Effector memory CD8-positive, alpha-beta T cell (primary cell): ENCODE measurements around the gene ALX4.

Source experiments
- ATAC-seq: fragments of 150-1000 bp; cut with Tn5 transposase; replicated peaks from 2 replicates; pipeline ENCODE4 v1.10.0; 2021; ENCODE audit warnings: mild to moderate bottlenecking, moderate library complexity
- DNase-seq, 3 experiments: peaks; one replicate each; pipeline ENCODE4 v3.0.0; 2021
- H3K27ac Mint-ChIP-seq, 2 donors: one replicate each; pipeline ENCODE4 v1.8.0; 2022; ENCODE audit warnings: mild to moderate bottlenecking in 2 of 2, mixed read lengths in 2 of 2, moderate library complexity in 2 of 2
- H3K27me3 Mint-ChIP-seq, 2 donors: one replicate each; pipeline ENCODE4 v1.8.0; 2022; ENCODE audit warnings: mixed read lengths in 2 of 2
- H3K36me3 Mint-ChIP-seq: one replicate; pipeline ENCODE4 v1.8.0; 2022; ENCODE audit warnings: mild to moderate bottlenecking, moderate library complexity, mixed read lengths; ENCODE audit not compliant: insufficient read depth
- H3K4me1 Mint-ChIP-seq, 2 donors: one replicate each; pipeline ENCODE4 v1.8.0; 2022; ENCODE audit warnings: low read depth in 2 of 2, mixed read lengths in 2 of 2
- H3K4me3 Mint-ChIP-seq, 2 donors: one replicate each; pipeline ENCODE4 v1.8.0; 2022; ENCODE audit warnings: mild to moderate bottlenecking in 2 of 2, mixed read lengths in 2 of 2, moderate library complexity in 2 of 2
- H3K9me3 Mint-ChIP-seq, 2 donors: one replicate each; pipeline ENCODE4 v1.8.0; 2022; ENCODE audit warnings: mixed read lengths in 2 of 2

Gene ALX4

DNA sequence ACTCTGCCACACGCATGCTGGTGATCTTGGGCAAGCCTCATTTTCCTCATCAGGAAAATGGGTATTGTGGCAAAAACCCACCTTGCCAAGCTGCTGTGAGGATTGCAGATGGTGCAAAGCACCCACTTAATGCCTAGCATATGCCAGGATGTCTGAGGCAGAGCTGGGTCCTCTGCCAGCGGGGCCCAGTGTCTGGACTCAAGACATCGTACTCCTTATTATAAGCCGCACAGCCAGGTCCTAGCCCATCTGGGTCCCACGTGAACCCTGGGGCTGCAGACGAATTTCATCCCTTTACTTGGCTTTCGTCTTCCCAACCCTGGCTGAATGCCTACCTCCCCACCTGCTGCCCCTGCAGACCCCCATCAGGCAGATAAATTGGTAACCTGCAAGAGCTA is 34.5 kb upstream of the ALX4 start:
- Mint-ChIP-seq H3K4me3 (no peak overlapping the region), H3K9me3 (no peaks in the 10 kb centered on the region), H3K4me1 (no peaks in the 10 kb centered on the region), H3K36me3 (no peaks in the 10 kb centered on the region), H3K27ac (no peak overlapping the region), H3K27me3 (peaks cover 18 to 78% of the 10 kb centered on the region in 2 donors)
- DNase-seq (no peak), ATAC-seq (no peak)

DNA sequence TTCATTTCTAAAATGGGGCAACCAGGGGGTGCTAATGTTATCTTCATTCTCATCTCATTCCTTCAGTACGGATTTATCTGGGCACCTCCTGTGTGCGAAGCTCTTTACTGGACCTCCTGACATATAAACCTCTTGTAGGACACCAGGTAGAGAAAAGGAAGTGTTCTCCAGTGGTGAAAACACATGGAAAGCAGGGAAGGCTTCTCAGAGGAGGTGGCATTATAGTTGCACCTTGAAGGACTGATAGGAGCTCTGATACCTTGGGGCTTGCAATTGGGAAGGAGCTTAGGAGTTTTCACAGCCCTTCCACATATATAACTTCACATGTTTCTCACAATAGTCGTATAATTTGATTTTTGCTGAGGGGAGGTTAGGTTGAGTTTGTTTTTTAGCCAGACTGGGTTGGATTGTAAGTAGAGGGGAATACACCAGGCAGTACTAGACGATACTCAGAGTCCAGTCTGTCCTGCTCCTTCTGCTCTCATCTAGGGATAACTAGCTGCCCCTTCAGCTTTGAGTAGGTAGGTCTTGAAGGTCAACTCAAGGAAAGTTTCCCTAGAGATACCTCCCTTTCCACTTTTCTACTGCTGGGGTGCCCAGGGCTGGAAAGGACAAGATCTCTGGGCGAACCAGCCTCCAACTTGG is 34.0 kb upstream of the ALX4 start:
- Mint-ChIP-seq H3K27me3 (peaks cover 15 to 78% of the 10 kb centered on the region in 2 donors), H3K4me1 (no peaks in the 10 kb centered on the region), H3K4me3 (no peak overlapping the region), H3K9me3 (no peaks in the 10 kb centered on the region), H3K36me3 (no peaks in the 10 kb centered on the region), H3K27ac (no peak overlapping the region)
- DNase-seq (no peak), ATAC-seq (no peak)

DNA sequence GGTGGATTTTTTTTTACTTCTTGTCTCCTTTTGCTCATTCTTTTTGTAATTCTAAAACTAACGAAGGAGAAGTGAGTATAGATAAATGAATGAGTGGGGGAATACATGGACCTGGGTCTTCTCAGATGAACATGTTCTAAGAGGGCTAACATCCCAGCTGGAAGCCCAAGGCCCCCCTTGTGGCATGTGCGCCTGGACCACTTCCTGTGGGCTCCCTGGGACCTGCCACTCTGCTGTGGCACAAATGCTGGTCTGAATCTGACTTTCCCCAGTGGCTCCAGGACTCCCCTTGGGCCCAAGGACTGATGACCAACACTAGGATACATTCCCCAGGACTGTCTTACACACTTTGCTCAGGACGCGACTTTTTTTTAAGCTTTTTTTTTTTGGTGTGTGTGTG is 32.7 kb upstream of the ALX4 start:
- no peaks in the 10 kb centered on the region for H3K9me3 Mint-ChIP-seq
- no peak overlapping the region for H3K27ac Mint-ChIP-seq
- no peak overlapping the region for H3K4me3 Mint-ChIP-seq
- H3K27me3 Mint-ChIP-seq: peaks cover 26 to 79% of the 10 kb centered on the region in 2 donors
- no peak for DNase-seq
- ATAC-seq: no peak
- no peaks in the 10 kb centered on the region for H3K36me3 Mint-ChIP-seq
- H3K4me1 Mint-ChIP-seq: no peaks in the 10 kb centered on the region

DNA sequence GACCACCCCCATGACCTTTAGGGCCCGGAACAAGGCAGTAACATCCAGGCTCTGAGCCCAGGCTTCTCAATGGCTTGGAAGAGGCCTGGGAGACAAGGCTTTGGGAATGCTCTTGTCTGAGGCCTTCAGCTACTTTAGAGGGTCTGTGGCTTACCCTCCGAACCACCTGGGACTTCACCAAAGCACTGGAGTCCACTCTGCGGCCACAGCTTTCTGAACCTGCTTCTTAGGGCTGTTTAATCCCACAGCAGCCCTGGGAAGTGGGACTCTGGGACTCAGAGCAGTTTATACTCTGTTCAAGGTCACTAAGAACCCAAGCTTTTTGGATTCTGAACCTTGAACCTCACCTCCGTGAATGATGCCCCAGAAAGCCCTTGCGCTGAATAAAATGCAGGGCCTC is 30.7 kb upstream of the ALX4 start:
- Mint-ChIP-seq H3K4me3 (no peak overlapping the region), H3K27me3 (peaks cover 28 to 78% of the 10 kb centered on the region in 2 donors)

DNA sequence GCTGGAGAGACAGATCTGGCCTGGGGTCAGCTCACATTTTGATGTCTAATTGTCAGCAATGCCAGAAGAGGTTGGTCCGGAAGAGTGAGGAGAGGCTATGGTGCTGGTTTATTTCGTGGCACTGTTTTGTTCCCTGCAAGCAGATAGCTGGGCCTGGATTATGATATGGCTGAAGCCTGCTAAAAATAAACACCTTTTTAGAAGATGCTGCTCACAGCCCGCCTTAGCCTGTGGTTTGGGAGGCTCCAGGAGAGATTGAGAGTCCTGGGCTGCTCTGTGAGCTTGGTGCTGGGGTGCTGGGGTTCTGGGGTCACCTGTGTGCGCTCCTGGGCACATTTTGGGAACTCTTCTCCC is 29.6 kb upstream of the ALX4 start:
- peaks cover 36 to 83% of the 10 kb centered on the region in 2 donors for H3K27me3 Mint-ChIP-seq
- no peak for ATAC-seq
- DNase-seq: no peak
- no peaks in the 10 kb centered on the region for H3K9me3 Mint-ChIP-seq
- H3K27ac Mint-ChIP-seq: no peak overlapping the region
- no peaks in the 10 kb centered on the region for H3K4me1 Mint-ChIP-seq
- H3K36me3 Mint-ChIP-seq: no peaks in the 10 kb centered on the region
- no peak overlapping the region for H3K4me3 Mint-ChIP-seq

More for the DNA sequence above, 30.7 kb upstream of the ALX4 start:
- DNase-seq (no peak), ATAC-seq (no peak)
- no peaks in the 10 kb centered on the region for H3K4me1 Mint-ChIP-seq
- H3K9me3 Mint-ChIP-seq: no peaks in the 10 kb centered on the region
- no peak overlapping the region for H3K27ac Mint-ChIP-seq
- no peaks in the 10 kb centered on the region for H3K36me3 Mint-ChIP-seq

DNA sequence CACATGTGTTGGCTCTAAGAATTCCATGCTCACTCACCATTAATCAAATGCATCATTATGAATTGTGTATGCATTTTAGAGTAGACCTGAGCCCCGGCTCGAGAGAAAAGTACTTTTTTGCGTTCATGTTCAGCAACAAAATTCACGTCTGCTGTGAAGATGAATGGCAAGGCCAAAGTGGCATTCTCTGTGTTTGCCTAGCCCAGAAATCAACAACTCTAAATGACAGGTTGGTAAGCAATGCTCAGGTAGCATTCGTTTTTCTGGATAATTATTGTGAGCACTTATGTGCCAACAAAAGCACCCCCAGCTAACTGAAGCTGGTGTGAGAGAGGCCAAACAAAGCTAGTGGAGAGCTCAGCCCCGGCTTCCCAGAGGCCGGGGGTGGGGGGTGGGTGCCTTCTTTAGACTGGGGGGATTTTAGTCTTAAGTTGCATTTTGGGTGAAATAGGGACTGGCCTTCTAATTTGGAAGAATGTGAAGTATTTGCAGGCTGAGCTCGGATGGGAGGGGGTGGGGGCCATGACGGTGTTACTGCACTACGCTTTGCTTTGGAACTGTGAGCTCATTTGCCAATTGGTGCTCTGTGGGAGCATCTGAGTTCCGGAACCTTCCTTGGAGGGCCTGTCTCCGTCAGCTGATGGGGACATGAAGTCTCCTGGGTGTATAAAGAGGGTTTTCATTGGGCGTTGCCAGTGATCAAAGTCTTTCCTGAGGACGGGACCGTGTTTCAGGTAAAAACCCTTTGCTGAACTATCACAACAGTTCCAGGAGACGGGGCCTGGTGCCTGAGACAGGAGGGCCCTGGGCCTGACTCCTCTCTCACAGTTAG is 29.0 kb upstream of the ALX4 start:
- no peak overlapping the region for H3K27ac Mint-ChIP-seq
- no peak for DNase-seq
- H3K27me3 Mint-ChIP-seq: peaks cover 42 to 83% of the 10 kb centered on the region in 2 donors
- ATAC-seq: no peak
- H3K9me3 Mint-ChIP-seq: no peaks in the 10 kb centered on the region
- H3K4me3 Mint-ChIP-seq: no peak overlapping the region
- no peaks in the 10 kb centered on the region for H3K4me1 Mint-ChIP-seq
- no peaks in the 10 kb centered on the region for H3K36me3 Mint-ChIP-seq

DNA sequence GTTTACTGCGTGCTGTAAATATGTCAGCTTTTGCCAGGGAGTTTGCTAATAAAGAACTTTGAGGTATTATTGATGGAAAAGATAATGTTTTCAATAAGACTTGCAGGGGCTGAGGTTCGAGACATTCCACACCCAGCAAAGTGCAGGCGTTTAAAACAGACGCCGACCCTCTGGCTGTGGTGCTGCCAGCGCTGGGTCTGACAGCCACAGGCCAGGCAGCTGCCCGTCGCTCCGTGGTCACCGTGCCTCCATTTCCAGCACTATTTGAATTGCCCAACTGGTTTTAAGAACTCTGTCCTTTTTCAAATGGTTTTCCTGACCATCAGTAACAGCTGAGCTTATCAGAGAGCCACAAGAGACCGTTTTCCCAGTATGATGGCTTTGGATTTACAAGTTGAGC is 28.1 kb upstream of the ALX4 start:
- Mint-ChIP-seq H3K4me1 (no peaks in the 10 kb centered on the region), H3K27ac (no peak overlapping the region), H3K27me3 (peaks cover 48 to 83% of the 10 kb centered on the region in 2 donors), H3K9me3 (no peaks in the 10 kb centered on the region), H3K4me3 (no peak overlapping the region), H3K36me3 (no peaks in the 10 kb centered on the region)
- DNase-seq: no peak
- ATAC-seq: no peak

DNA sequence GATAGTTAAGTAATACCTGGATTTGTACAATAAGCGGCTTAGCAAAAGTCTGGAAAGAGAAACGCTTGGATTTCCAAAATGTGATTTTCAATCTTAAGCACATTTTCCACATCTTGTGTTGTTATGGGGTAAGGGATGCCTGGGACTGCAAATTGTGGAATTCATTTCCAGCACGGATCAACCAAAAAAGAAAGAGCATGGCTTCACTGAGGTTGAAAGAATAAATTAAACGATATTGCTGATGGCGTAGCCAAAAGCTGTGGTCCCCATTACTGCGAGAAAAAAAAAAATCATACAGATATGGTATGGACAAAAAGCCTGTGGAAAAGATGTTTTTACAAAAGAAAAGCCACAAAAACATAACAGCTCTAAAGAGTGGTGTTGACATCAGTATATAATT is 26.0 kb upstream of the ALX4 start:
- no peak overlapping the region for H3K4me3 Mint-ChIP-seq
- H3K27ac Mint-ChIP-seq: no peak overlapping the region
- no peaks in the 10 kb centered on the region for H3K36me3 Mint-ChIP-seq
- DNase-seq (no peak), ATAC-seq (no peak)
- no peaks in the 10 kb centered on the region for H3K9me3 Mint-ChIP-seq
- H3K27me3 Mint-ChIP-seq: peaks cover 58 to 98% of the 10 kb centered on the region in 2 donors
- no peaks in the 10 kb centered on the region for H3K4me1 Mint-ChIP-seq

DNA sequence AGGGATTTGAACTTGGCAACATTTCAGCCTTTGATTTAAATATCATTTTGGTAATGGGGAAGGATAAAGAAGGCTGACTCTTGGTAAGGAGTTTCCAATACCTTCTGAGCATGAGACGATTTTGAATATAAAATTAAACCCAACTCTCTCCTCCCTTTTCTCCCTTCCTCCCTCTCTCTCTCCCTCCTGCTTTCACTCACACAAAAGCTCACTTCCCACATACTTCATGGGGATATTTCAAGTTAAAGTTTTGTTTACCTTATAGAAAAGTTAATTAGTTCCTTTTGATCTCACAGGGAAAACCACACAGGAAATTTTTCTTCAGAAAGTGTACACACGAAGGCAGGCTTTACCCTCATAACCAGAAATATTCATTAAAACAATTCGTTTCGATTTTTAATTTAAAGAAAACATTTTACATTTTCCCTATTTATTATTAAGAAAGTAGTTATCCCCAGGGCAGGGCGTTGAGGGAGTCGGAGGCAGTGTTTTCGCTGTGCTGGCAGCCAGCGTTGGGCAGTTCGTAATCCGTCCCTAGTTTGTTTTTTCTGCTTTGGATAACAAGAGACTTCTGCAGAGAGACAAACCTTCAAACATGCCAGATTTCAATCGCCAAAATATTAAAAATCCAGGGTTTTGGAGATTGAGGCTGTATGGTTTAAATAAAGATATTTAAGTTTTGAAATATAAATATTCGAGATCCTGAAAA is 25.3 kb upstream of the ALX4 start:
- Mint-ChIP-seq H3K4me1 (no peaks in the 10 kb centered on the region), H3K9me3 (no peaks in the 10 kb centered on the region), H3K36me3 (no peaks in the 10 kb centered on the region), H3K27me3 (peaks cover 58 to 98% of the 10 kb centered on the region in 2 donors), H3K27ac (no peak overlapping the region), H3K4me3 (no peak overlapping the region)
- DNase-seq: no peak
- ATAC-seq: no peak

DNA sequence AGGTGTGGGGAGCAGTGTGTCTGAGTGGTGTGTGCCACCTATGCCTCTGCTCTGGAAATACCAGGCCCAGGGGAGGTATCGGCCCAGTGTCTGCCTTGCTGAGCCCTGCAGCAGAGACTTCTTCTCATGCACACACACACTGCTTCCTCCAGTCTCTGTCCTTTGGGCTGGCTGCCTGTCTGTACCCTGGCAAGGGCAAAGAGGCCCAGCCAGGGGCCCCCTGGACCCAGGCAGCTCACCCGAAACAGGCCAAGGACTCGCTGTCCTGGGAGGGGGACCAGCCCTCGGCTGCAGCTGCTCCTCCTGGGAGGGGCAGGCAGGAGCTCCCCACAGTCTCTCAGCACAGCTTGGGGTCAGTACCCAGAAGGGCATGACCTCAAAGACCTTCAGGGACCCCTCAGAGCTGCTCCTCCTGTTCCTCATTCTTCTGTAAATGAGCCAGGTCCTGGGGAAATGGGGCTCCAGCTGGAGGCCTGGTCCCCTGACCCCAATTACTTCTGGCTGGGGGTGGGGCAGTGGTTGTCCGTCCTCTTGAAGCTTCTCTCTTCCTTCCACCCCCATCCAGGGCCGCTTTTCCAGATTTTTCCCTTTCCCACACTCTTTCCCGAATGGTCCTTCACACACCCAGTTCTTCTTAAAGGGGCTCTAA is 24.5 kb upstream of the ALX4 start:
- ATAC-seq (no peak), DNase-seq (no peak)
- H3K4me1 Mint-ChIP-seq: no peaks in the 10 kb centered on the region
- no peak overlapping the region for H3K4me3 Mint-ChIP-seq
- H3K36me3 Mint-ChIP-seq: no peaks in the 10 kb centered on the region
- H3K9me3 Mint-ChIP-seq: no peaks in the 10 kb centered on the region
- no peak overlapping the region for H3K27ac Mint-ChIP-seq
- peaks cover 64 to 98% of the 10 kb centered on the region in 2 donors for H3K27me3 Mint-ChIP-seq

DNA sequence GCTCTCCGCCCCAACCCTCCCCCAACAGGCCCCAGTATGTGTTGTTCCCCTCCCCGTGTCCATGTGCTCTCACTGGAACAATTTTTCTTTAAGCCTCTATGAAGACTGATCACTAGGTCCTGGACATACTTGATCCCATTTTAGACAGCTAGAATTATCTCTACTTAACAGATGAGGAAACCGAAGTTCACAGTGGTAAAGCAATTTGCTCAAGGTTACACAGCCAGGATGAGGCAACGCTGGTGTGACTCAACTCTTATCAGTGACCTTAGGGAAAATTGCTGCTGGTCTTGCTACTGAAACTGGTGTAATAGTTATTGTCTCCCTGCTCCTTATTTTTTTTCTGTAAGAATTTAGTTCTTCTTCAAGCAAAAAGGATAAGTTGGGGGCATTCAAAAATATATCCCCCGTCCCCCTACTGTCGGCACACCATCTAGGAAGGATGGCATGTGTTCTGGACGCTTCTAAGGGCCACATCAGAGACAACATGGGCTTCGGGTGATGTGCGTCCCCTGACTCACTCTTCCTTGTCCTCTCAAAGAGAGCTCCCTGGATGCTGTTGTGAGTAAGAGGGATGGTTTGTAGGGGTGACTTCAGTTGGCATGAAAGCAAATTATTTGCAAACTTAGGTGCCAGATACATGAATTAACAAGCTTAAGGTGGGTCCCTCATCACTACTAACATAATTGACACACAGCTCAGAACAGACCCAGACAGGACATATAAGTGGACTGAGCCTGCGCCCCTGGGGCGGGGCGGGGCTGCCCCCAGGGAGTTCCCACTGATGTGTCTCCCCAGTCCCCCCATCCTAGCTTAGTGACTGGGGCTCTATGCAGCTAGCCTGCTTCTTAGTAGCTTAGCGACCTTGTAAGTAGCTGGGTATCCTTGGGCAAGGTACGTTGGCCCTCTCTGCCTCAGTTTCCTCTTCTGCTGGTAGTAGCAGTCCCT is 23.6 kb upstream of the ALX4 start:
- Mint-ChIP-seq H3K4me1 (no peaks in the 10 kb centered on the region), H3K9me3 (no peaks in the 10 kb centered on the region), H3K4me3 (no peak overlapping the region), H3K27me3 (peaks cover 63 to 98% of the 10 kb centered on the region in 2 donors), H3K27ac (no peak overlapping the region), H3K36me3 (no peaks in the 10 kb centered on the region)
- DNase-seq (no peak), ATAC-seq (no peak)

DNA sequence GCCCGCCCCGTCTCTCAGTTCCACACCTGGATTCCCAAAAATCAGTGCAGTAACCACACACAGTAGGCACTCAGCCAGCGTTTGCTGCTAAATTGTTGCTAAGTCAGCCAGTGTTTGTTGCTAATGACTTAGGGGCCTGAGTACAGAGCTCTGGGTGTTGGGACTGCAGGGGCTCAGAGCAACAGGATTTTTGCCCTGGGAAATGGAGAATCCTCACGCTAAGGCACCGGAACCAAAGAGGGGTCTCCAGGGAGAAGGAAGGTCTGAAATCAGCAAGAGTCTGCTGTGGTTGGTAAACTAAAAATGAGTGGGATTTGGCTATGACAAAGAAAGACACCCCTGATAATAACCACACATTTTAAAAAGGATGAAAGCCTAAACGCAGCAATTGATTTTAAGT is 22.7 kb upstream of the ALX4 start:
- no peaks in the 10 kb centered on the region for H3K36me3 Mint-ChIP-seq

More for the DNA sequence above, 22.7 kb upstream of the ALX4 start:
- H3K9me3 Mint-ChIP-seq: no peaks in the 10 kb centered on the region
- ATAC-seq: no peak
- H3K4me1 Mint-ChIP-seq: no peaks in the 10 kb centered on the region
- no peak overlapping the region for H3K27ac Mint-ChIP-seq
- DNase-seq: no peak
- H3K27me3 Mint-ChIP-seq: peaks cover 63 to 98% of the 10 kb centered on the region in 2 donors
- H3K4me3 Mint-ChIP-seq: no peak overlapping the region
